H1 (cell line): ENCODE measurements around the gene SARNP. TPM values are rescaled to one million over a fixed set of nuclear protein-coding genes. Genes with fewer than 3 reads are reported as not detected.
A peak's percentile ranks its signal among the peaks of the same experiment; 100 is the strongest.

ENCODE experiments used
- EP300 ChIP-seq, 2 experiments: IDR thresholded peaks; 1 replicate in 1 of 2; 2 replicates in 1 of 2; pipeline ENCODE4 v1.6.1; 2011 to 2012; ENCODE audit warnings: low read depth in 2 of 2, low read length in 2 of 2, mild to moderate bottlenecking in 2 of 2, borderline replicate concordance in 1 of 2, inconsistent platforms in 1 of 2, moderate library complexity in 1 of 2
- PHF8 ChIP-seq: fragments of 200-600 bp; sonication (generic); conservative IDR thresholded peaks from 2 replicates; pipeline ENCODE4 v1.7.1; 2012; ENCODE audit warnings: low read depth, mild to moderate bottlenecking, inconsistent platforms, low read length, moderate library complexity
- RAD21 ChIP-seq, 2 experiments: IDR thresholded peaks in 1 of 2; conservative IDR thresholded peaks in 1 of 2; 2 replicates each; pipeline ENCODE4 v1.6.1; 2011; ENCODE audit warnings: low read depth in 2 of 2, low read length in 2 of 2, improper control_type of control experiment in 1 of 2, inconsistent platforms in 1 of 2, mild to moderate bottlenecking in 1 of 2, moderate library complexity in 1 of 2
- SP4 ChIP-seq: IDR thresholded peaks from 2 replicates; pipeline ENCODE4 v1.6.1; 2012; ENCODE audit warnings: low read length, inconsistent platforms
- SRF ChIP-seq: IDR thresholded peaks from 2 replicates; pipeline ENCODE4 v1.6.1; 2011; ENCODE audit warnings: mild to moderate bottlenecking, low read depth, low read length, moderate library complexity
- TAF1 ChIP-seq: IDR thresholded peaks from 2 replicates; pipeline ENCODE4 v1.6.1; 2011; ENCODE audit warnings: mild to moderate bottlenecking, low read depth, low read length
- polyA plus RNA-seq, 7 experiments: library from polyadenylated mRNA; depleted of rRNA in 3 of 7; stranded (reverse) in 5 of 7; unstranded in 2 of 7; fragments of >200 nt in 5 of 7; fragments of 200-250 nt in 2 of 7; gene quantifications; 1 replicate in 5 of 7; 2 replicates in 1 of 7; 4 replicates in 1 of 7; pipeline versions ENCODE4 v1.2.1 to v1.2.3, GENCODE V29; 2011 to 2013; ENCODE audit warnings: missing spikeins in 2 of 7, mixed read lengths in 2 of 7
- total RNA-seq: library from RNA; stranded (reverse); fragmentation: NEBNext Ultra II Directional; extraction: Animal tissue kit (Norgen Biotek cat#: 25700); gene quantifications from 2 replicates; pipeline ENCODE4 v1.2.1, GENCODE V29; 2021
- TF ChIP-seq, protein P1 (sequence below): fragments of 300-600 bp; sonication (generic); IDR thresholded peaks from 2 replicates; pipeline ENCODE4 v1.7.1; 2012; ENCODE audit warnings: low read length, moderate library complexity, mild to moderate bottlenecking, inconsistent platforms; ENCODE audit not compliant: insufficient replicate concordance

Gene SARNP
- total and polyA plus RNA-seq, 2 of the 8 experiments (the other 6 are each of a cell fraction or from before 2014, with no cell fraction given) = 114 to 226 TPM

DNA sequence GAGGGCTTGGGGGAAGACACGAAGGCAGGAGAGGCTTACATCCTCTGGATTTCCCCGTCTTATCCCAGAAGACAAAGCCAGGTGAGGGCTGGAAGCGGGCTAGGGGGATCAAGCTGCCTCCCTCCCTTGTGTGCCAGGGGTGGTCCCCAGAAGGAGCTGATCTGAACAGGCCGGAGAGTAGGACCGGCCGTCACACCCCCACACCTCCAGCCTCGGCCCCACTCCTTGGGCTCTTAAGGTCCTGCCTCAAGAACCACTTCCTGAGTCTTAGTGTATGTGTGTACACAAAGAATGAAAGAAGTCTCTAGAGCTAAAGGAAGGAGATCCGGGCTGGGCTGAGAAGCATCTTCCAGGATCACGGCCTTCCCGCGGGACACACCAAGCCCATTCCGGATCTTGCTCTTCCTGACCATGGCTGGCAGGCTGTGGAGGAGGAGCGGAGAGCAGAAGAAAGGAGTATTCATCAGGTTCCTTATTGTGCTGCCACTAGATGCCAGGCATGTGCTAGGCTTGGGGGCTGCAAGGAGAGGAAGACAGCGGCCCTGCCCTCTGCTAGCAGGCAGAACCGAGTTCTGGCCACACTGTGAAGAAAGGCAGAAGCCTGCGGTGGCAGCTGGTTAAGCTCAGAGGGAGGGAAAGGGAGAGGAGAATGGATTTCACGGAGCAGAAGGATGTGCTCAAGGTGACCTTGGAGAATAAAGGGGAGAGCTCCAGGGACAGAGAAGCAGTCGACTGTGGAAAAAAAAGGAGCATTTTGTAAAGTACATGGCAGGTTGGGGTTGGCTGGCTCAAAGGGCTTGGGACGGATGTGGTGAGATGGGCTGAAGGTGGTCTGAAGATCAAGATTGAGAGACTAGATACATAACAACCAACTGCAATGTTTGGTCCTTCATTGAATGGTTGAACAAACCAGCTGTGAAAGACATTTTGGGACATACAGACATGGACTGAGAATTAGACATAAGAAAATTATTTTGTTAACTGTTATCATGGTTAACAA, 87.4 kb downstream of the SARNP start (continued):
- TF ChIP-seq SP4 = no peak
- no peak for TF ChIP-seq SRF
- no peak for TF ChIP-seq PHF8
- TF ChIP-seq TAF1 = no peak; the same call in 1 of the 2 replicates
- peak; percentile 27 to 44; a peak in 3 of 4 replicates for TF ChIP-seq RAD21 (IDR thresholded peaks at IDR 0.05 in 1 of 2, conservative IDR thresholded peaks at IDR 0.05 in 1 of 2; ENCODE audit: low read depth in 2 of 2, low read length in 2 of 2)
- no peak for TF ChIP-seq EP300 (IDR thresholded peaks at IDR 0.05; ENCODE audit: borderline replicate concordance in 1 of 2, low read depth in 2 of 2, low read length in 2 of 2)
- TF ChIP-seq, protein P1, sequence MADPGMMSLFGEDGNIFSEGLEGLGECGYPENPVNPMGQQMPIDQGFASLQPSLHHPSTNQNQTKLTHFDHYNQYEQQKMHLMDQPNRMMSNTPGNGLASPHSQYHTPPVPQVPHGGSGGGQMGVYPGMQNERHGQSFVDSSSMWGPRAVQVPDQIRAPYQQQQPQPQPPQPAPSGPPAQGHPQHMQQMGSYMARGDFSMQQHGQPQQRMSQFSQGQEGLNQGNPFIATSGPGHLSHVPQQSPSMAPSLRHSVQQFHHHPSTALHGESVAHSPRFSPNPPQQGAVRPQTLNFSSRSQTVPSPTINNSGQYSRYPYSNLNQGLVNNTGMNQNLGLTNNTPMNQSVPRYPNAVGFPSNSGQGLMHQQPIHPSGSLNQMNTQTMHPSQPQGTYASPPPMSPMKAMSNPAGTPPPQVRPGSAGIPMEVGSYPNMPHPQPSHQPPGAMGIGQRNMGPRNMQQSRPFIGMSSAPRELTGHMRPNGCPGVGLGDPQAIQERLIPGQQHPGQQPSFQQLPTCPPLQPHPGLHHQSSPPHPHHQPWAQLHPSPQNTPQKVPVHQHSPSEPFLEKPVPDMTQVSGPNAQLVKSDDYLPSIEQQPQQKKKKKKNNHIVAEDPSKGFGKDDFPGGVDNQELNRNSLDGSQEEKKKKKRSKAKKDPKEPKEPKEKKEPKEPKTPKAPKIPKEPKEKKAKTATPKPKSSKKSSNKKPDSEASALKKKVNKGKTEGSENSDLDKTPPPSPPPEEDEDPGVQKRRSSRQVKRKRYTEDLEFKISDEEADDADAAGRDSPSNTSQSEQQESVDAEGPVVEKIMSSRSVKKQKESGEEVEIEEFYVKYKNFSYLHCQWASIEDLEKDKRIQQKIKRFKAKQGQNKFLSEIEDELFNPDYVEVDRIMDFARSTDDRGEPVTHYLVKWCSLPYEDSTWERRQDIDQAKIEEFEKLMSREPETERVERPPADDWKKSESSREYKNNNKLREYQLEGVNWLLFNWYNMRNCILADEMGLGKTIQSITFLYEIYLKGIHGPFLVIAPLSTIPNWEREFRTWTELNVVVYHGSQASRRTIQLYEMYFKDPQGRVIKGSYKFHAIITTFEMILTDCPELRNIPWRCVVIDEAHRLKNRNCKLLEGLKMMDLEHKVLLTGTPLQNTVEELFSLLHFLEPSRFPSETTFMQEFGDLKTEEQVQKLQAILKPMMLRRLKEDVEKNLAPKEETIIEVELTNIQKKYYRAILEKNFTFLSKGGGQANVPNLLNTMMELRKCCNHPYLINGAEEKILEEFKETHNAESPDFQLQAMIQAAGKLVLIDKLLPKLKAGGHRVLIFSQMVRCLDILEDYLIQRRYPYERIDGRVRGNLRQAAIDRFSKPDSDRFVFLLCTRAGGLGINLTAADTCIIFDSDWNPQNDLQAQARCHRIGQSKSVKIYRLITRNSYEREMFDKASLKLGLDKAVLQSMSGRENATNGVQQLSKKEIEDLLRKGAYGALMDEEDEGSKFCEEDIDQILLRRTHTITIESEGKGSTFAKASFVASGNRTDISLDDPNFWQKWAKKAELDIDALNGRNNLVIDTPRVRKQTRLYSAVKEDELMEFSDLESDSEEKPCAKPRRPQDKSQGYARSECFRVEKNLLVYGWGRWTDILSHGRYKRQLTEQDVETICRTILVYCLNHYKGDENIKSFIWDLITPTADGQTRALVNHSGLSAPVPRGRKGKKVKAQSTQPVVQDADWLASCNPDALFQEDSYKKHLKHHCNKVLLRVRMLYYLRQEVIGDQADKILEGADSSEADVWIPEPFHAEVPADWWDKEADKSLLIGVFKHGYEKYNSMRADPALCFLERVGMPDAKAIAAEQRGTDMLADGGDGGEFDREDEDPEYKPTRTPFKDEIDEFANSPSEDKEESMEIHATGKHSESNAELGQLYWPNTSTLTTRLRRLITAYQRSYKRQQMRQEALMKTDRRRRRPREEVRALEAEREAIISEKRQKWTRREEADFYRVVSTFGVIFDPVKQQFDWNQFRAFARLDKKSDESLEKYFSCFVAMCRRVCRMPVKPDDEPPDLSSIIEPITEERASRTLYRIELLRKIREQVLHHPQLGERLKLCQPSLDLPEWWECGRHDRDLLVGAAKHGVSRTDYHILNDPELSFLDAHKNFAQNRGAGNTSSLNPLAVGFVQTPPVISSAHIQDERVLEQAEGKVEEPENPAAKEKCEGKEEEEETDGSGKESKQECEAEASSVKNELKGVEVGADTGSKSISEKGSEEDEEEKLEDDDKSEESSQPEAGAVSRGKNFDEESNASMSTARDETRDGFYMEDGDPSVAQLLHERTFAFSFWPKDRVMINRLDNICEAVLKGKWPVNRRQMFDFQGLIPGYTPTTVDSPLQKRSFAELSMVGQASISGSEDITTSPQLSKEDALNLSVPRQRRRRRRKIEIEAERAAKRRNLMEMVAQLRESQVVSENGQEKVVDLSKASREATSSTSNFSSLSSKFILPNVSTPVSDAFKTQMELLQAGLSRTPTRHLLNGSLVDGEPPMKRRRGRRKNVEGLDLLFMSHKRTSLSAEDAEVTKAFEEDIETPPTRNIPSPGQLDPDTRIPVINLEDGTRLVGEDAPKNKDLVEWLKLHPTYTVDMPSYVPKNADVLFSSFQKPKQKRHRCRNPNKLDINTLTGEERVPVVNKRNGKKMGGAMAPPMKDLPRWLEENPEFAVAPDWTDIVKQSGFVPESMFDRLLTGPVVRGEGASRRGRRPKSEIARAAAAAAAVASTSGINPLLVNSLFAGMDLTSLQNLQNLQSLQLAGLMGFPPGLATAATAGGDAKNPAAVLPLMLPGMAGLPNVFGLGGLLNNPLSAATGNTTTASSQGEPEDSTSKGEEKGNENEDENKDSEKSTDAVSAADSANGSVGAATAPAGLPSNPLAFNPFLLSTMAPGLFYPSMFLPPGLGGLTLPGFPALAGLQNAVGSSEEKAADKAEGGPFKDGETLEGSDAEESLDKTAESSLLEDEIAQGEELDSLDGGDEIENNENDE = no peak
